Fibroblast of villous mesenchyme (primary cell): Measurements from ENCODE around the gene PCYT2. TPM values are rescaled to one million over a fixed set of nuclear protein-coding genes. Genes with fewer than 3 reads are reported as not detected.
"Not testable (repeated sequence)": the region's sequence is repeated elsewhere in the genome, so short reads cannot be mapped to it uniquely, and the experiment has no call there.

Experiments used
- DNase-seq: peaks from one replicate; pipeline ENCODE4 v3.0.0-alpha.2; 2010; ENCODE audit warnings: low read depth
- H3K4me3 ChIP-seq: 2 replicates; pipeline ENCODE4 v1.5.1; 2011; ENCODE audit warnings: low read depth, mild to moderate bottlenecking, low read length
- CTCF ChIP-seq: IDR thresholded peaks from 2 replicates; pipeline ENCODE4 v1.5.1; 2012; ENCODE audit warnings: low read depth, mild to moderate bottlenecking, low read length; ENCODE audit not compliant: insufficient read depth
- total RNA-seq: library from RNA; depleted of rRNA; stranded (reverse); fragments of >200 nt; gene quantifications from 2 replicates; pipeline ENCODE4 v1.2.3, GENCODE V29; 2012

PCYT2 gene
- total RNA-seq, 1 donor: 70.8 TPM

DNA sequence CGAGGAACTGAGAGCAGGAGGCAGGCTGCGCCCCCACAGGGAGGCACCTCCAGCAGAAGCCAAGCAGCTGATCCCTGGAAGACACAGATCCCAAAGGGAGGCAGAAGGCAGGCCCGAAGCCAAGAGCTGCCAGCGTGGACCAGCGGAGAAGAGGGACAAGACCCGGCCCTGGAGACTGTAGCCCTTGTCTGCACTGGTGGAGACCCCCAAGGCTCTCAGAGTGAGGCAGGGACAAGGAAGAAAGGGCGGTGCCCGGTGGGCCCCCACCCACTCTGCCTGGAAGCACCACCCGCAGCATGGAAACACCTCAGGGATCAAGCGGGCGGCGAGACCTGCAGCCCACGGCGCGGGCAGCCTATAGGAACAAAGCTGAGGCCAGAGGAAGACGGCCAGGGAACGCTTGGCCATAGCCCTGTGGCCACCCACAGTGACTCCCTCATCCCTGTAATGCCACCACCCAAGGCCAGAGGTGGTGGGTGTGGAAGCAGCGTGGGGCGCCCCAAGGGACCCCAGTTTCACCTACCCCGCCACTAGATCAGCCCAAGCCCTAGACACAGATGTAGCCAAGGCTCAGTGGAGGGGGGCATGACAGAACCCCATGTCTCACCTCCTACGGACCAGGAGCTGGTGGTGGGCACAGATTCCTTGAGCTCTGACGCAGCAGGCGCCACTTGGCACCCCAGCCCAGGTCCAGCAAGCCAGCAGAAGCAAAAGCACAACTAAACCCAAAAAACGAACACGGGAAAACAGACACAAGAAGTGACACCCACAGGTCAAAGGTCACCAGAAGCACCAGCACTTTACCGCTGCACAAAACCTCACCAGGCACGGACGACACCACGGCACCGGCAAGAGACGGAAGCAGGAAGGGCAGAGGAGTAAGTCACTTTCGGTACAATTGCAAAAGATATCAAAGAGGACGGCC is 9.7 kb upstream of the PCYT2 start:
- TF ChIP-seq CTCF: no peak
- no peak for DNase-seq
- no peak overlapping the region for H3K4me3 ChIP-seq

GRCh38 chr17:81918832-81919545 is 7.8 kb upstream of the PCYT2 start:
- no peak for DNase-seq
- TF ChIP-seq CTCF: no peak
- H3K4me3 ChIP-seq: no peak overlapping the region

GRCh38 chr17:81918333-81918669 is 7.1 kb upstream of the PCYT2 start:
- not testable (repeated sequence) for H3K4me3 ChIP-seq, DNase-seq

DNA sequence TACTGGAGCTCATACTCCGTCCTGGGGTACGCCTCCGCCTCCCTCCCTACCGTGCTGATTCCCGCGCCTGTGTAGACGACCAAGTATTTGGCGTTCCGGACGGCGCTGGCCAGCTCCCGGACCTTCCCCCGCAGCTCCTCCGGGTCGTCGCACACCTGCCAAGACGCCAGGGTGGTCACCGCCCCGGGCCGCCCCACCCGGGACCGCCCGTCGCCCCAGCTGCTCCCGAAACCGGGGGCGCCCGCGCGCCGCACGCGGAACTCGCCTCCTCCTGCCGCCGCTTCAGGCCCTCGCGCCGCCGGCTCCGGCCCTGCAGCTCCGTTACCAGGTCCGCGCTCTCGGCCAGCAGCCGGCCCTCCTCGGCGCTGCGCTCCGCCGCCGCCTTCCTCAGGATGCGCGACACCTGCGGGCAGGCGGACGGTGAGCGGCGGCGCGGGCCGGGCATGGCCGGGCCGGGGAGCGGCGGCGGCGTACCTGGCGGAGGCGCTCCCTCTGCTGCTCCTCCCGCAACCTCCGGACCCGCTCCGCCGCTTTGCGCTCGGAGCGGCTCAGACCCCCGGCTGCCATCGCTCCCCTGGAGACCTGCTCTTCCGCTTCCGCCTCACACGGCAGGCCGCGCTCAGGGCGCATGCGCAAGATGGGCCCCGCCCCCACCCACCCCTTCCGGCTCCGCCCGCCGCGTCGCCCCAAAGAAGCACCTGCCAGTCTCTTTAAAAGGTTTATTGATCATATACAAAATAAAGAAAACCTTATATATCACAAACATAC is 6.5 kb upstream of the PCYT2 start, which contains the start of gene SIRT7:
Gene SIRT7, minus strand, starts transcription at position 612 of the 768 bp plus-strand sequence. Its CDS starts 45 bp downstream, at position 567.
- DNase-seq: peak; percentile 70
- TF ChIP-seq CTCF: no peak

DNA sequence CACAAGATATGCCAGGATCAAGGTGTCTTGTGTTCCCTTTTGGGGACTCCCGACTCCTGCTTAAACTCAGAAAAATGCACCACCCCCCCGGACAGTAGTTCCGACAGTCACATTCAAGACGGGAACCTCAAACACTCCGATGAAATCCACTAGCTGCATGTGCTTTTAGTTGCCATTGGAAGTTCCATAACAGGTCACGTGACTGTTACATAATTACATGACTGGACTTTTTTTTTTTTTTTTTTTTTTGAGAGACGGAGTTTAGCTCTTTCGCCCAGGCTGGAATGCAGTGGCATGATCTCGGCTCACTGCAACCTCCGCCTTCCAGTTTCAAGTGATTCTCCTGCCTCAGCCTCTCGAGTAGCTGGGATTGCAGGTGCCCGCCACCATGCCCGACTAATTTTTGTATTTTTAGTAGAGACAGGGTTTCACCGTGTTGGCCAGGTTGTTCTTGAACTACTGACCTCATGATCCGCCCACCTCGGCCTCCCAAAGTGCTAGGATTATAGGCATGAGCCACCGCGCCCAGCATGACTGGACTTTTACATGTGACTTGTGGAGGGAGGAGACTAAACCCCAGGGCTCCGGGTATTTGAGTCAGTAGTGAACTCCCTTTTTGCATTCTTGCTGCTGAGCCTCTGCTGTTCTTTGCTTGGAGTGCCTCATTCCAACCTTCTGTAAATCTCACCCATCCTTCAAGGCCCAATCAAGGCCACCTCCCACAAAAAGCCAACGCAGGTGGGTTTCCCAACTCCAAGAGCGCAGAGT is 5.2 kb upstream of the PCYT2 start:
- TF ChIP-seq CTCF: no peak

More for the DNA sequence above, 6.5 kb upstream of the PCYT2 start, which contains the start of gene SIRT7:
- H3K4me3 ChIP-seq: peak within 1 kb of the TSS; percentile 70

DNA sequence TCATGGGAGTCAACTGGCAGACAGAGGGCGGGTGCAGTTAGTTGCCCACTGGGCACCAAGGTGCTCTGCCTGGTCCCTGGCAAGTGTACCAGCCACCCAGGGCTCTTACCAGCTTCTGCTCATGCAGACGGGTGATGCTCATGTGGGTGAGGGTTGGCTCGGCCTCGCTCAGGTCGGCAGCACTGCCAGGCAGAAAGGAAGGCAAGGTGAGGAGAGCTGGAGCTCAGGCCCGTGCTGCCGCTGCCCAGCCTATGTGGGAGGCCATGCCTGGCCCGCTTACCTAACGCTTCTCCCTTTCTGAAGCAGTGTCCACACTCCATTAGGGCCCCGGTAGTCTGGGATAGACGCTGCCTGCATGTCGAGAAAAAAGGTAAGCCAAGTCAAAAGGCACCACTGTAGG is 4.1 kb upstream of the PCYT2 start:
- DNase-seq: no peak
- H3K4me3 ChIP-seq: no peak overlapping the region
- TF ChIP-seq CTCF: no peak

More for the DNA sequence above, 5.2 kb upstream of the PCYT2 start:
- DNase-seq: peak; percentile 68
- H3K4me3 ChIP-seq: peak overlapping the region; percentile 70
